ENCODE data around the gene BBS12. TPM values are rescaled to one million over a fixed set of nuclear protein-coding genes. Genes with fewer than 3 reads are reported as not detected.
"Not testable (repeated sequence)": the region's sequence is repeated elsewhere in the genome, so short reads cannot be mapped to it uniquely, and the experiment has no call there.

BBS12 gene
- total RNA-seq, 1 donor: 1.3 TPM

- Histone ChIP-seq H3K4me3 (ENCODE audit: low read length) (no peak overlapping the region), H3K9me3 (ENCODE audit: low read depth, low read length) (no peaks in the 10 kb centered on the region), H3K4me1 (ENCODE audit: insufficient read depth, low read length) (peaks cover 12% of the 10 kb centered on the region), H3K27me3 (ENCODE audit: insufficient read depth, low read length) (no peaks in the 10 kb centered on the region)
Observed at GRCh38 chr4:122766950-122767349, 34.4 kb downstream of the BBS12 start.

DNA sequence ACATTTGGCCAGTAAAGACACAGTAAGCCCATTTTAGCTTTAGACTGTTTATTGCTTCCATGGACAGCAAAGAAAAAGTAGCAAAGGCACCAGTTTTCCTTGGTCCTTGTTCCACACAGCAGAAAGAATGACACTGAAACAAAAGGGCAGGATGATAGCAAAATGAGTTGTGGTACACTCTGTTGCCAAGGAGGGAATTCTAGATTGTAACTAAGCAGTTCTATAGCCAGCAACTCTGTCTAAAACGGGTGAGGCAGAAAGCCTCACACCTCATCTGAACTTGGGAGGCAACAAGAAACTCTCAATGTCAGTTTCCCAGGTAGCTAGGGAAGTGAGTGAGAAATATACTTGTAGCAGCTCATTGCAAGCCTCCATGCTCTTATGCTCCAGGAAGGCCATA, 39.2 kb downstream of the BBS12 start:
- Histone ChIP-seq H3K4me1 (ENCODE audit: insufficient read depth, low read length) (no peaks in the 10 kb centered on the region), H3K9me3 (ENCODE audit: low read depth, low read length) (no peaks in the 10 kb centered on the region), H3K4me3 (ENCODE audit: low read length) (no peak overlapping the region), H3K27me3 (ENCODE audit: insufficient read depth, low read length) (no peaks in the 10 kb centered on the region)

- no peak overlapping the region for H3K4me3 ChIP-seq (ENCODE audit: low read length)
Observed at GRCh38 chr4:122772311-122772710, 39.8 kb downstream of the BBS12 start.

DNA sequence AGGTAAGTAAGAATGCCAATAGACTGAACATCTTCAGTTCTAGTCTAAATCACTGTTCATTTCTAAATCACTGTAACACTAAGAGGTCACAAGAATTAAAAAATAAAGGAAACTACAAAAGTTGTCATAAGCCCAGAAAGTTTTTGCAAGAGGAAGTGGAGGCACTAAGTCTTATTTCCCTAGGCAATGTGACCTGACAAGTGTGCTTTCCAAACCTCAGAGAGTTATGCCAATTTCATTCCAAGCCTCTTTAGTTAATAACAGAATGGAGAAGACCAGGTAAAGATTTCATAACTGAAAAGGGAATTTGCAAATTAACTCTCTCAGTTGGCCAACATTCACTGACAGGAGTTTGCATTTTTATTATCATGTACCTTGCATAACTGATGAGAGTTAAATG, 40.5 kb downstream of the BBS12 start:
- Histone ChIP-seq H3K4me1 (ENCODE audit: insufficient read depth, low read length) (no peaks in the 10 kb centered on the region), H3K9me3 (ENCODE audit: low read depth, low read length) (no peaks in the 10 kb centered on the region), H3K4me3 (ENCODE audit: low read length) (no peak overlapping the region), H3K27me3 (ENCODE audit: insufficient read depth, low read length) (no peaks in the 10 kb centered on the region)

More at GRCh38 chr4:122772311-122772710, 39.8 kb downstream of the BBS12 start:
- H3K27me3 ChIP-seq (ENCODE audit: insufficient read depth, low read length): no peaks in the 10 kb centered on the region
- H3K4me1 ChIP-seq (ENCODE audit: insufficient read depth, low read length): no peaks in the 10 kb centered on the region
- no peaks in the 10 kb centered on the region for H3K9me3 ChIP-seq (ENCODE audit: low read depth, low read length)

DNA sequence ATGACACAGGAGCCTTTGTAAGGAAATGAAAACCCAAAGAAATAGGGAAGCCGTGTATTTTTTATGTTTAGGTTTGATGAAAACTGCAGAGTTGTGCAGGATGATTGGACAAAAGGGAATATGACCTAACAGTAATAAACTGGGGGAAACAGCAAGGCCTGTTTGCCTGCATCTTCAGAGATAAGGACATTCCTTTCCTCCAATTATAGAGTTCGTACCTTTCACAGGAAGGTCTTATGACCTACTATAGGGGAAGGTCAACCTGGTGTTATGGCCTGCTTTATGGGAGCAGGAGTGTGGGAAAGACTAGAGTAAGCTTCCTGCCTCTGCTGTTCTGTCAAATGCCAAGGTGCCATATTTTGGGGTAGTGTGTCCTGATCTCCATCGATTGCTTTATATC, 42.5 kb downstream of the BBS12 start:
- H3K4me3 ChIP-seq (ENCODE audit: low read length): no peak overlapping the region
- no peaks in the 10 kb centered on the region for H3K27me3 ChIP-seq (ENCODE audit: insufficient read depth, low read length)
- no peaks in the 10 kb centered on the region for H3K9me3 ChIP-seq (ENCODE audit: low read depth, low read length)
- H3K4me1 ChIP-seq (ENCODE audit: insufficient read depth, low read length): no peaks in the 10 kb centered on the region

DNA sequence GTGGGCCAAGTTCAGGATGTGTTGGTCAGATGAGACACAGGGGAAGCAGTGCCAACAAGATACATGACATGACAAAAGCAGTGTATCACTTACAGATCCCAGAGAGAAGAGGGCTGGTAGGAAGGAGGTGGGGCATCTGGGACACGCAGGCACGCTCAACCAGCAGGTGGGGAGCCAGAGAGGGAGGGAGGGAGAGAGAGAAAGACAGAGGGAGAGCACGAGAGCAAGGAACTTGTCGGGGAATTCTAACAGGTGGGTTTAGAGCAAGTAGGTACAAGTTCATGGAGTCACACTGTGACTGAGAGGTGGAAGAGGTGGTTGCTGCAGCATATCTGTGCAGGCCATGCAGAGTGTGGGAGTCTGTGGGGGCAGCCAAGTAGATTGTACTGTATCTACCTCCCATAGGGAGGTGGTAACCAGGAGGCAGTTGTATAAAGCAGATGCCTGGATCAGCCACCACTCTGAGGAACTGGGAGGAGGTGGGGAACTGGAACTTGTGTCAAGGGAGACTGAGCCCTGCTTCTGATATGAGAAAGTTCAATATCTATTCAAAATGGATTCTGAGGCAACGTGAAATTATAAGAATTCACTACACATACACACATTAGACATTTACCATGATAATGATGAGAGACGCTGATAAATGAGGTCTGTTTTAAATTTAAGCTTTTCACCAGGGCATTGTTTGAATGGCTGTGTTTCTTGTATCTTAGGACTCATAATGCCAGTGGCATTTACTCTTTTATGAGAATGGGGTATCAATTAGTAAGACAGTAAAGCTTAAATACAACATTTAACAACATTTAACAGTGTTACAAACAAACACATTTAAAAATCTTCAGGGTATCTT, 43.7 kb downstream of the BBS12 start:
- Histone ChIP-seq H3K9me3 (ENCODE audit: low read depth, low read length) (no peaks in the 10 kb centered on the region), H3K4me3 (ENCODE audit: low read length) (no peak overlapping the region), H3K27me3 (ENCODE audit: insufficient read depth, low read length) (no peaks in the 10 kb centered on the region), H3K4me1 (ENCODE audit: insufficient read depth, low read length) (no peaks in the 10 kb centered on the region)

GRCh38 chr4:122776916-122777315, 44.4 kb downstream of the BBS12 start:
- Histone ChIP-seq H3K9me3 (ENCODE audit: low read depth, low read length) (no peaks in the 10 kb centered on the region), H3K4me3 (ENCODE audit: low read length) (no peak overlapping the region), H3K27me3 (ENCODE audit: insufficient read depth, low read length) (no peaks in the 10 kb centered on the region), H3K4me1 (ENCODE audit: insufficient read depth, low read length) (no peaks in the 10 kb centered on the region)

DNA sequence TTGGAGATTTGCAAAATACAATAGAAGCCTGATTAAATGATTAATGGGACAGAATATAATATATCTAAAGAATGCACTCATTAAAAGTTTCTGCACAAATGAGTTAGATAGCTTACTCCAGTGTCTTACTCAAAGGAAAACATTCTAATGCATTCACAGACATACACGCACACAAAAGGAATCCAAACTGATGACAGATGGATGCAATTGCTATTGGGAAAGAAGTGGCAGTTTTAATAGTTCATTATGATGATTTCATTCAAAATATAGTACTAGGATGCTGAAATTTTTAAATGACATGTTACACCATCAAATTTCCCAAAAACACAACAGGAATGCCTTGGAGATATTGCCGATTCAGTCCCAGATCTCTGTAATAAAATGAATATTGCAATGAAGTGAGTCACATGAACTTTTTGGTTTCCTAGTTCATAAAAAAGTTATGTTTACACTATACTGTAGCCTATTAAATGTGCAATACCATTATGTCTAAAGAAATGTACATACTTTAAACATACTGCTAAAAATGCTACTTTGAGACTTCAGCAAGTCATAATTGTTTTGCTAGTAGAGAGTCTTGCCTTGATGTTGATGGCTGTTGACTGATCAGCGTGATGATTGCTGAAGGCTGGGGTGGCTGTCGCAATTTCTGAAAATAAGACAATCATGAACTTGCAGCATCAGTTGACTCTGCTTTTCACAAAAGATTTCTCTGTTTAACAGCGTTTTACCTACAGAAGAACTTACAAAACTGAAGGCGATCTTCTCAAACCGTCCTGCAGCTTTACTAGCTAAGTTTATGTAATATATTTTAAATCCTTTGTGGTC, 45.6 kb downstream of the BBS12 start:
- Histone ChIP-seq H3K27me3 (ENCODE audit: insufficient read depth, low read length) (no peaks in the 10 kb centered on the region), H3K4me3 (ENCODE audit: low read length) (no peak overlapping the region), H3K4me1 (ENCODE audit: insufficient read depth, low read length) (no peaks in the 10 kb centered on the region), H3K9me3 (ENCODE audit: low read depth, low read length) (no peaks in the 10 kb centered on the region)

- no peak overlapping the region for H3K4me3 ChIP-seq (ENCODE audit: low read length)
- H3K4me1 ChIP-seq (ENCODE audit: insufficient read depth, low read length): no peaks in the 10 kb centered on the region
- H3K9me3 ChIP-seq (ENCODE audit: low read depth, low read length): no peaks in the 10 kb centered on the region
- no peaks in the 10 kb centered on the region for H3K27me3 ChIP-seq (ENCODE audit: insufficient read depth, low read length)
Observed at GRCh38 chr4:122781486-122781885, 49.0 kb downstream of the BBS12 start.

- H3K4me3 ChIP-seq (ENCODE audit: low read length): no peak overlapping the region
- H3K4me1 ChIP-seq (ENCODE audit: insufficient read depth, low read length): no peaks in the 10 kb centered on the region
- H3K27me3 ChIP-seq (ENCODE audit: insufficient read depth, low read length): no peaks in the 10 kb centered on the region
- H3K9me3 ChIP-seq (ENCODE audit: low read depth, low read length): no peaks in the 10 kb centered on the region
Observed at GRCh38 chr4:122783301-122784215, 51.1 kb downstream of the BBS12 start.

- no peaks in the 10 kb centered on the region for H3K9me3 ChIP-seq (ENCODE audit: low read depth, low read length)
- H3K4me1 ChIP-seq (ENCODE audit: insufficient read depth, low read length): no peaks in the 10 kb centered on the region
- H3K27me3 ChIP-seq (ENCODE audit: insufficient read depth, low read length): no peaks in the 10 kb centered on the region
- no peak overlapping the region for H3K4me3 ChIP-seq (ENCODE audit: low read length)
Observed at GRCh38 chr4:122784261-122784660, 51.8 kb downstream of the BBS12 start.

GRCh38 chr4:122785099-122785498, 52.6 kb downstream of the BBS12 start:
- Histone ChIP-seq H3K4me1 (ENCODE audit: insufficient read depth, low read length) (no peaks in the 10 kb centered on the region), H3K9me3 (ENCODE audit: low read depth, low read length) (no peaks in the 10 kb centered on the region), H3K4me3 (ENCODE audit: low read length) (no peak overlapping the region), H3K27me3 (ENCODE audit: insufficient read depth, low read length) (no peaks in the 10 kb centered on the region)

DNA sequence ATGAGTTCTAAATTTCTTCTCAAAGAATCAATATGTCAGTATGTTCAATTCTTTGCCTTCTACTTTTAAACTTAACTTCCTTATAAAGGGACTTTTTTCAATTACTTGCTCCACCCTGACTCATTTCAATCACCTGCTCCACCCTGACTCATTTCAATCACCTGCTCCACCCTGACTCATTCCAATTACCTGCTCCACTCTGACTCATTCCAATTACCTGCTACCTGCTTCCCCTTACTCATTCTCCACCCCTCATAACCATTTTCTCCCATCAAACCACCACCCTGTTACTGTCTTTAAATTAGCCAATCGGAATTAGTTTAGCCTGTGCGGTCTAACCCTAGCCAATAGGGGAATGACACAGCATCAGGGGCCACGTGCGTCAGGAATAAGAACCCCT, 53.8 kb downstream of the BBS12 start:
- not testable (repeated sequence) for H3K27me3 ChIP-seq (ENCODE audit: insufficient read depth, low read length); H3K4me1 ChIP-seq (ENCODE audit: insufficient read depth, low read length); H3K9me3 ChIP-seq (ENCODE audit: low read depth, low read length); H3K4me3 ChIP-seq (ENCODE audit: low read length)

- not testable (repeated sequence) for H3K4me1 ChIP-seq (ENCODE audit: insufficient read depth, low read length); H3K9me3 ChIP-seq (ENCODE audit: low read depth, low read length); H3K27me3 ChIP-seq (ENCODE audit: insufficient read depth, low read length); H3K4me3 ChIP-seq (ENCODE audit: low read length)
Observed at GRCh38 chr4:122786920-122787319, 54.4 kb downstream of the BBS12 start.

DNA sequence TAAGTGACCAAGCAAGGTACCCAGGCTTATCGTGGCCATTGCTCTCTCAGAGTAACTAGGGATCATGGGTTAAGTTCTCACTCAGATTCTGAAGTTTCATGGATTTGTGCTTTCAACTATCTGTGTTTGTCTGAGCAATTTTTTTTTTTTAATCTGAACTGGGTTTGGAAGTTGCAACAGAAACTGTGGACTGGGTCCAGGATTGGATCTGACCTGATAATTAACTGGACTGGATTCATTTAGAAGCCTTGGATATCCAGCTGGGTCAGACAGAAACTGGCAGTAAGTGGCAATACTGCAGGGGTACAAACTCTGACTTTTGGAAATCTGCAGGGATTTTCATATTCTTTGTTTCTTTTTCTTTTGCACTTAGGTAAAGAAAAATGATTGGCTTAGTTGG, 55.4 kb downstream of the BBS12 start:
- H3K4me1 ChIP-seq (ENCODE audit: insufficient read depth, low read length): no peaks in the 10 kb centered on the region
- H3K4me3 ChIP-seq (ENCODE audit: low read length): no peak overlapping the region
- H3K27me3 ChIP-seq (ENCODE audit: insufficient read depth, low read length): no peaks in the 10 kb centered on the region
- no peaks in the 10 kb centered on the region for H3K9me3 ChIP-seq (ENCODE audit: low read depth, low read length)

Data from mononuclear cell (primary cell).